ENCODE measurements around the gene SP100. TPM values are rescaled to one million over a fixed set of nuclear protein-coding genes. Genes with fewer than 3 reads are reported as not detected.
"Not testable (repeated sequence)": the region's sequence is repeated elsewhere in the genome, so short reads cannot be mapped to it uniquely, and the experiment has no call there.

The SP100 gene
- total RNA-seq, 1 donor from 2014 or later: 39.4 TPM

- DNase-seq: no peak
These were observed 43.2 kb downstream of the SP100 start for GRCh38 chr2:230459216-230459615.

- no peak for DNase-seq
These were observed 55.1 kb downstream of the SP100 start for GRCh38 chr2:230471074-230471473.

GRCh38 chr2:230472621-230473018 is 56.6 kb downstream of the SP100 start:
- no peak for DNase-seq

- no peak for DNase-seq
These were observed 57.4 kb downstream of the SP100 start for GRCh38 chr2:230473378-230473777.

- no peak for DNase-seq
These were observed 59.1 kb downstream of the SP100 start for GRCh38 chr2:230475143-230475542.

- DNase-seq: no peak
These were observed 69.9 kb downstream of the SP100 start for GRCh38 chr2:230485801-230486341.

GRCh38 chr2:230491219-230491618 is 75.2 kb downstream of the SP100 start:
- DNase-seq: not testable (repeated sequence)

- no peak for DNase-seq
These were observed 76.1 kb downstream of the SP100 start for GRCh38 chr2:230492107-230492506.

GRCh38 chr2:230494980-230495379 is 79.0 kb downstream of the SP100 start:
- no peak for DNase-seq

- no peak for DNase-seq
These were observed 80.9 kb downstream of the SP100 start for GRCh38 chr2:230496891-230497290.

GRCh38 chr2:230498506-230499107 is 82.6 kb downstream of the SP100 start:
- no peak for DNase-seq

GRCh38 chr2:230502593-230502992 is 86.6 kb downstream of the SP100 start:
- peak; percentile 1 for DNase-seq

GRCh38 chr2:230503798-230504197 is 87.8 kb downstream of the SP100 start:
- no peak for DNase-seq

GRCh38 chr2:230505162-230505561 is 89.2 kb downstream of the SP100 start:
- DNase-seq: no peak

- no peak for DNase-seq
These were observed 97.2 kb downstream of the SP100 start for GRCh38 chr2:230512955-230513748.

GRCh38 chr2:230520061-230520874 is 104.3 kb downstream of the SP100 start:
- DNase-seq: no peak

GRCh38 chr2:230520875-230521155 is 104.8 kb downstream of the SP100 start:
- DNase-seq: no peak

- DNase-seq: no peak
These were observed 105.4 kb downstream of the SP100 start for GRCh38 chr2:230521386-230521785.

GRCh38 chr2:230525682-230526081 is 109.7 kb downstream of the SP100 start:
- DNase-seq: no peak

- DNase-seq: no peak
These were observed 121.6 kb downstream of the SP100 start for GRCh38 chr2:230537531-230537976.

GRCh38 chr2:230540332-230540731 is 124.3 kb downstream of the SP100 start:
- no peak for DNase-seq

GRCh38 chr2:230541934-230542380 is 126.0 kb downstream of the SP100 start:
- DNase-seq: no peak

- DNase-seq: no peak
These were observed 126.8 kb downstream of the SP100 start for GRCh38 chr2:230542751-230543150.
